ENCODE data around the gene TSPAN32. TPM values are rescaled to one million over a fixed set of nuclear protein-coding genes. Genes with fewer than 3 reads are reported as not detected.

TSPAN32 gene
- total and polyA plus RNA-seq, 10 of the 15 experiments (the other 5 are each of a cell fraction or from before 2014, with no cell fraction given) = 0.08 TPM; not detected in 9

DNA sequence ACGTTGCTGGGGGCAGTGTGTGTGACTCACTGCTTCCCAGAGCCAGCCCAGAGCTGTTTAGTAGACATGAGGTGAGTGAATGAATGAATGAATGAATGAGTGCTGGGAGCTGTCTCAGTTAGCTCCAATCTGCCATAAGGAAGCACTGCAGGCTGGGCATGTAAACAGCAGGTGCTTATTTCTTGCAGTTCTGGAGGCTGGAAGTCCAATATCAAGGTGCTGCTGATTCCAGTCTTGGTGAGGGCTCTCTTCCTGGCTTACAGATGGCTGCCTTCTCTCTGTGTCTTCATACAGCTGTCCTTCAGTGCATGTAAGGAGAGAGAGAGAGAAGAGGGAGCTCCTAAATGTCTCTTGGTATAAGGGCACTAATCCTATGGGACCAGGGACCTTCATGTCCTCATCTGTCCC, 4.2 kb upstream of the TSPAN32 start:
- H3K27me3 ChIP-seq (replicated peaks in 1 of 2; ENCODE audit: control insufficient read depth in 2 of 2, insufficient read depth in 2 of 2, low read length in 1 of 2) = no peaks in the 10 kb centered on the region; a peak in 2 of 4 replicates
- in situ Hi-C loops (cut with MboI) (no loop called here), intact Hi-C loops (cut with micrococcal nuclease; ENCODE audit: unreplicated experiment) (loop anchor here (5.0 kb wide), 1 partner anchor 100 kb away; no protein-coding TSS in a partner anchor)
- no peak overlapping the region for H3K4me2 ChIP-seq (ENCODE audit: control insufficient read depth, insufficient read depth)
- H2AFZ ChIP-seq (ENCODE audit: control insufficient read depth, low read depth, low read length) = no peak overlapping the region
- H3K36me3 ChIP-seq (ENCODE audit: control insufficient read depth in 2 of 2, insufficient read depth in 2 of 2, low read length in 1 of 2) = no peaks in the 10 kb centered on the region
- no peak for FAIRE-seq
- no peak for DNase-seq (ENCODE audit: low read depth, low spot score)
- H4K20me1 ChIP-seq (ENCODE audit: control insufficient read depth, insufficient read depth) = no peaks in the 10 kb centered on the region
- no peaks in the 10 kb centered on the region for H3K9me3 ChIP-seq (replicated peaks; ENCODE audit: control insufficient read depth, insufficient read depth, low read length)
- no peak for ATAC-seq
- BruUV-seq (replicated peaks) = no TSS peak
- no peak overlapping the region for H3K4me3 ChIP-seq
- no peaks in the 10 kb centered on the region for H3K79me2 ChIP-seq (ENCODE audit: control insufficient read depth, insufficient read depth, low read length)
- CTCF ChIA-PET = interaction anchor here (0.7 to 11.0 kb wide), 2 partner anchors 74 to 123 kb away, joined by 3 to 271 read pairs; no protein-coding TSS in a partner anchor
- no peak for TF ChIP-seq ZNF384 (IDR thresholded peaks at IDR 0.05; ENCODE audit: borderline replicate concordance, low read depth, low read length)
- no peak for TF ChIP-seq ZZZ3 (IDR thresholded peaks at IDR 0.05; ENCODE audit: control insufficient read depth, insufficient read length, low read depth)
- TF ChIP-seq TCF12 (IDR thresholded peaks at IDR 0.05; ENCODE audit: low read depth, low read length) = no peak
- TF ChIP-seq, protein P1, sequence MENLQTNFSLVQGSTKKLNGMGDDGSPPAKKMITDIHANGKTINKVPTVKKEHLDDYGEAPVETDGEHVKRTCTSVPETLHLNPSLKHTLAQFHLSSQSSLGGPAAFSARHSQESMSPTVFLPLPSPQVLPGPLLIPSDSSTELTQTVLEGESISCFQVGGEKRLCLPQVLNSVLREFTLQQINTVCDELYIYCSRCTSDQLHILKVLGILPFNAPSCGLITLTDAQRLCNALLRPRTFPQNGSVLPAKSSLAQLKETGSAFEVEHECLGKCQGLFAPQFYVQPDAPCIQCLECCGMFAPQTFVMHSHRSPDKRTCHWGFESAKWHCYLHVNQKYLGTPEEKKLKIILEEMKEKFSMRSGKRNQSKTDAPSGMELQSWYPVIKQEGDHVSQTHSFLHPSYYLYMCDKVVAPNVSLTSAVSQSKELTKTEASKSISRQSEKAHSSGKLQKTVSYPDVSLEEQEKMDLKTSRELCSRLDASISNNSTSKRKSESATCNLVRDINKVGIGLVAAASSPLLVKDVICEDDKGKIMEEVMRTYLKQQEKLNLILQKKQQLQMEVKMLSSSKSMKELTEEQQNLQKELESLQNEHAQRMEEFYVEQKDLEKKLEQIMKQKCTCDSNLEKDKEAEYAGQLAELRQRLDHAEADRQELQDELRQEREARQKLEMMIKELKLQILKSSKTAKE (IDR thresholded peaks at IDR 0.05; ENCODE audit: low read depth, poor library complexity, severe bottlenecking) = no peak
- TF ChIP-seq TAF1 (IDR thresholded peaks at IDR 0.05; ENCODE audit: borderline replicate concordance, low read depth, low read length) = no peak
- no peak for TF ChIP-seq PKNOX1 (IDR thresholded peaks at IDR 0.05)
- TF ChIP-seq, protein P2, sequence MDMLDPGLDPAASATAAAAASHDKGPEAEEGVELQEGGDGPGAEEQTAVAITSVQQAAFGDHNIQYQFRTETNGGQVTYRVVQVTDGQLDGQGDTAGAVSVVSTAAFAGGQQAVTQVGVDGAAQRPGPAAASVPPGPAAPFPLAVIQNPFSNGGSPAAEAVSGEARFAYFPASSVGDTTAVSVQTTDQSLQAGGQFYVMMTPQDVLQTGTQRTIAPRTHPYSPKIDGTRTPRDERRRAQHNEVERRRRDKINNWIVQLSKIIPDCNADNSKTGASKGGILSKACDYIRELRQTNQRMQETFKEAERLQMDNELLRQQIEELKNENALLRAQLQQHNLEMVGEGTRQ (IDR thresholded peaks at IDR 0.05; ENCODE audit: borderline replicate concordance, low read depth, low read length) = no peak
- no peak for TF ChIP-seq CREM (IDR thresholded peaks at IDR 0.05; ENCODE audit: low read depth)
- TF ChIP-seq POLR2AphosphoS2 (IDR thresholded peaks at IDR 0.05; ENCODE audit: low read depth, low read length) = no peak
- TF ChIP-seq CEBPB (IDR thresholded peaks at IDR 0.05; ENCODE audit: borderline replicate concordance in 1 of 2, low read depth in 2 of 2, low read length in 2 of 2) = no peak
- TF ChIP-seq MYB (IDR thresholded peaks at IDR 0.05; ENCODE audit: borderline replicate concordance, low read depth, low read length) = no peak
- TF ChIP-seq HDAC2 (IDR thresholded peaks at IDR 0.05) = no peak
- no peak for TF ChIP-seq NRF1 (conservative IDR thresholded peaks at IDR 0.05; ENCODE audit: low read depth, low read length)
- no peak for TF ChIP-seq YY1 (IDR thresholded peaks at IDR 0.05; ENCODE audit: low read depth, low read length)
- TF ChIP-seq SUPT20H (IDR thresholded peaks at IDR 0.05; ENCODE audit: borderline replicate concordance, control insufficient read depth, low read depth, low read length) = no peak
- no peak for TF ChIP-seq MTA2 (IDR thresholded peaks at IDR 0.05; ENCODE audit: low read depth)
- TF ChIP-seq GATAD2B (conservative IDR thresholded peaks at IDR 0.05; ENCODE audit: low read depth) = no peak
- TF ChIP-seq MEF2B (IDR thresholded peaks at IDR 0.05; ENCODE audit: partially characterized antibody, poor library complexity, severe bottlenecking) = no peak
- TF ChIP-seq EZH2 (IDR thresholded peaks at IDR 0.05; ENCODE audit: borderline replicate concordance, control insufficient read depth, low read depth, low read length) = no peak
- TF ChIP-seq ZBED1 (IDR thresholded peaks at IDR 0.05; ENCODE audit: borderline replicate concordance) = no peak
- H3K9ac ChIP-seq (ENCODE audit: control insufficient read depth, insufficient read depth, low read length) = no peak overlapping the region
- no peaks in the 10 kb centered on the region for H3K4me1 ChIP-seq (ENCODE audit: control insufficient read depth, insufficient read depth, low read length)
- RAD21 ChIA-PET (ENCODE audit: unreplicated experiment) = no interaction called here
- no peak overlapping the region for H3K27ac ChIP-seq (ENCODE audit: control insufficient read depth, insufficient read depth)
- POLR2A ChIA-PET = no interaction called here
- WGBS (ENCODE audit: insufficient coverage, insufficient replicate concordance, low lambda C conversion rate, missing lambda C conversion rate) = 0% methylated on average over 1 of the region's 1 CpG
- SMC1A ChIA-PET (ENCODE audit: uncharacterized antibody, unreplicated experiment) = no interaction called here

Measured in GM12878 (cell line).